MCF 10A (cell line): Measurements from ENCODE around the gene CBX4. TPM values are rescaled to one million over a fixed set of nuclear protein-coding genes. Genes with fewer than 3 reads are reported as not detected.

Experiments
- BruUV-seq: library from RNA; stranded (reverse); fragments of 400-500 nt; replicated peaks from 2 replicates; lab custom pipeline; 2021; lab: Mats Ljungman, UMichigan
- CTCF ChIA-PET: fragments of 300-600 bp; sonication (Branson Sonifier 250); formaldehyde crosslinking; extraction: SDS; loops from one replicate; lab custom pipeline; 2021; ENCODE audit warnings: antibody characterized with exemption, inconsistent platforms; lab: Yijun Ruan, JAX
- POLR2A ChIA-PET: fragments of 300-600, 350-650 bp; sonication (Branson Sonifier 250); formaldehyde crosslinking; extraction: SDS; loops from one replicate; lab custom pipeline; 2020; ENCODE audit warnings: antibody characterized with exemption, inconsistent platforms; lab: Yijun Ruan, JAX
- DNase-seq: peaks from one replicate; pipeline ENCODE4 v3.0.0-alpha.2; 2018; ENCODE audit not compliant: unreplicated experiment
- H3K27ac Mint-ChIP-seq: one replicate; pipeline ENCODE4 v1.8.0; 2022; ENCODE audit warnings: mild to moderate bottlenecking, low read depth, mixed read lengths; ENCODE audit not compliant: unreplicated experiment
- H3K27me3 Mint-ChIP-seq: one replicate; pipeline ENCODE4 v1.8.0; 2022; ENCODE audit warnings: mixed read lengths; ENCODE audit not compliant: insufficient read depth, unreplicated experiment
- H3K36me3 Mint-ChIP-seq: one replicate; pipeline ENCODE4 v1.8.0; 2022; ENCODE audit warnings: mild to moderate bottlenecking, moderate library complexity, mixed read lengths; ENCODE audit not compliant: insufficient read depth, unreplicated experiment
- H3K4me1 Mint-ChIP-seq: one replicate; pipeline ENCODE4 v1.8.0; 2022; ENCODE audit warnings: mixed read lengths; ENCODE audit not compliant: insufficient read depth, unreplicated experiment
- H3K4me3 Mint-ChIP-seq: one replicate; pipeline ENCODE4 v1.8.0; 2022; ENCODE audit warnings: mild to moderate bottlenecking, moderate library complexity, mixed read lengths; ENCODE audit not compliant: unreplicated experiment
- H3K9me3 Mint-ChIP-seq: one replicate; pipeline ENCODE4 v1.8.0; 2022; ENCODE audit warnings: mixed read lengths; ENCODE audit not compliant: unreplicated experiment
- intact Hi-C: fragments of 100-400 bp; cut with micrococcal nuclease; formaldehyde crosslinking; loops from 2 replicates; pipeline ENCODE4 v1.14.1; 2022
- total RNA-seq: library from RNA; stranded (reverse); gene quantifications from 2 replicates; pipeline ENCODE4 v1.2.3, GENCODE V29; 2022
- TF ChIP-seq, protein P1 (sequence below): fragments of 200-600 bp; IDR thresholded peaks from one replicate; pipeline ENCODE4 v1.8.0; 2022; ENCODE audit warnings: antibody characterized with exemption, mild to moderate bottlenecking; ENCODE audit not compliant: unreplicated experiment

The CBX4 gene
- total RNA-seq, 1 experiment from 2014 or later, result 89.7 TPM

GRCh38 chr17:79788455-79788854 is 50.8 kb downstream of the CBX4 start:
- CTCF ChIA-PET, result interaction anchor here (1.7 kb wide), 1 partner anchor 47 kb away, joined by 7 read pairs; no protein-coding TSS in a partner anchor
- intact Hi-C loops, result no loop called here
- no peaks in the 10 kb centered on the region for H3K9me3 Mint-ChIP-seq
- no peaks in the 10 kb centered on the region for H3K4me1 Mint-ChIP-seq
- POLR2A ChIA-PET, result no interaction called here
- TF ChIP-seq, protein P1, sequence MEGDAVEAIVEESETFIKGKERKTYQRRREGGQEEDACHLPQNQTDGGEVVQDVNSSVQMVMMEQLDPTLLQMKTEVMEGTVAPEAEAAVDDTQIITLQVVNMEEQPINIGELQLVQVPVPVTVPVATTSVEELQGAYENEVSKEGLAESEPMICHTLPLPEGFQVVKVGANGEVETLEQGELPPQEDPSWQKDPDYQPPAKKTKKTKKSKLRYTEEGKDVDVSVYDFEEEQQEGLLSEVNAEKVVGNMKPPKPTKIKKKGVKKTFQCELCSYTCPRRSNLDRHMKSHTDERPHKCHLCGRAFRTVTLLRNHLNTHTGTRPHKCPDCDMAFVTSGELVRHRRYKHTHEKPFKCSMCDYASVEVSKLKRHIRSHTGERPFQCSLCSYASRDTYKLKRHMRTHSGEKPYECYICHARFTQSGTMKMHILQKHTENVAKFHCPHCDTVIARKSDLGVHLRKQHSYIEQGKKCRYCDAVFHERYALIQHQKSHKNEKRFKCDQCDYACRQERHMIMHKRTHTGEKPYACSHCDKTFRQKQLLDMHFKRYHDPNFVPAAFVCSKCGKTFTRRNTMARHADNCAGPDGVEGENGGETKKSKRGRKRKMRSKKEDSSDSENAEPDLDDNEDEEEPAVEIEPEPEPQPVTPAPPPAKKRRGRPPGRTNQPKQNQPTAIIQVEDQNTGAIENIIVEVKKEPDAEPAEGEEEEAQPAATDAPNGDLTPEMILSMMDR, result no peak
- no peaks in the 10 kb centered on the region for H3K27me3 Mint-ChIP-seq
- peak overlapping the region; percentile 35 for H3K27ac Mint-ChIP-seq
- no peak overlapping the region for H3K4me3 Mint-ChIP-seq
- no TSS peak for BruUV-seq
- peaks cover 14% of the 10 kb centered on the region for H3K36me3 Mint-ChIP-seq
- DNase-seq, result no peak

- intact Hi-C loops, result no loop called here
- Mint-ChIP-seq H3K36me3 (peaks cover 14% of the 10 kb centered on the region), H3K4me3 (no peak overlapping the region), H3K4me1 (no peaks in the 10 kb centered on the region), H3K27me3 (no peaks in the 10 kb centered on the region), H3K27ac (no peak overlapping the region), H3K9me3 (no peaks in the 10 kb centered on the region)
- TF ChIP-seq, protein P1, result no peak
- no peak for DNase-seq
- no TSS peak for BruUV-seq
- POLR2A ChIA-PET, result interaction anchor here (1.4 kb wide), 1 partner anchor 10 kb away, joined by 9 read pairs; the partner anchor contains the start of gene CBX8
- CTCF ChIA-PET, result interaction anchor here (0.7 to 1.7 kb wide), 3 partner anchors 13 to 46 kb away, joined by 3 to 4 read pairs (median 3); no protein-coding TSS in a partner anchor
Measured at GRCh38 chr17:79786930-79787643, 52.2 kb downstream of the CBX4 start.

- BruUV-seq, result no TSS peak
- intact Hi-C loops, result no loop called here
- H3K9me3 Mint-ChIP-seq, result no peaks in the 10 kb centered on the region
- no peak for DNase-seq
- H3K27ac Mint-ChIP-seq, result no peak overlapping the region
- TF ChIP-seq, protein P1, result no peak
- no peaks in the 10 kb centered on the region for H3K27me3 Mint-ChIP-seq
- H3K36me3 Mint-ChIP-seq, result peaks cover 14% of the 10 kb centered on the region
- ChIA-PET POLR2A (no interaction called here), CTCF (interaction anchor here (1.7 kb wide), 1 partner anchor 45 kb away, joined by 4 read pairs; no protein-coding TSS in a partner anchor)
- H3K4me1 Mint-ChIP-seq, result no peaks in the 10 kb centered on the region
- H3K4me3 Mint-ChIP-seq, result no peak overlapping the region
Measured at GRCh38 chr17:79785900-79786810, 53.1 kb downstream of the CBX4 start.
